Smooth muscle cell (in vitro differentiated cells): ENCODE measurements around the gene BCO1. TPM values are rescaled to one million over a fixed set of nuclear protein-coding genes. Genes with fewer than 3 reads are reported as not detected.

Experiments used
- DNase-seq: peaks from one replicate; lab custom pipeline; 2025; ENCODE audit not compliant: unreplicated experiment; lab: John Stamatoyannopoulos, UW
- H2AFZ ChIP-seq: fragments of 200-600 bp; sonication (generic); 2 replicates; pipeline ENCODE4 v1.6.0; 2016; ENCODE audit warnings: antibody characterized with exemption, low read depth, mild to moderate bottlenecking
- H3F3A ChIP-seq: fragments of 200-600 bp; sonication (generic); 2 replicates; pipeline ENCODE4 v1.6.0; 2017; ENCODE audit warnings: antibody characterized with exemption, low read depth
- H3K27ac ChIP-seq: fragments of 200-600 bp; sonication (generic); 2 replicates; pipeline ENCODE4 v1.5.1; 2016; ENCODE audit warnings: low read depth, mild to moderate bottlenecking
- H3K27me3 ChIP-seq: fragments of 200-600 bp; sonication (generic); 2 replicates; pipeline ENCODE4 v1.6.1; 2016; ENCODE audit warnings: low read depth, mild to moderate bottlenecking
- H3K36me3 ChIP-seq: fragments of 200-600 bp; sonication (generic); 2 replicates; pipeline ENCODE4 v1.5.1; 2016; ENCODE audit warnings: low read depth
- H3K4me1 ChIP-seq: fragments of 200-600 bp; sonication (generic); 2 replicates; pipeline ENCODE4 v1.5.1; 2016; ENCODE audit warnings: low read depth
- H3K4me2 ChIP-seq: fragments of 200-600 bp; sonication (generic); 2 replicates; pipeline ENCODE4 v1.6.0; 2016; ENCODE audit warnings: mild to moderate bottlenecking
- H3K4me3 ChIP-seq: fragments of 200-600 bp; sonication (generic); 2 replicates; pipeline ENCODE4 v1.5.1; 2016; ENCODE audit warnings: mild to moderate bottlenecking
- H3K79me2 ChIP-seq: fragments of 200-600 bp; sonication (generic); 2 replicates; pipeline ENCODE4 v1.6.0; 2016; ENCODE audit warnings: low read depth, mild to moderate bottlenecking
- H3K9ac ChIP-seq: fragments of 200-600 bp; sonication (generic); 2 replicates; pipeline ENCODE4 v1.6.0; 2016; ENCODE audit warnings: low read depth
- H3K9me3 ChIP-seq: fragments of 200-600 bp; sonication (generic); replicated peaks from 2 replicates; pipeline ENCODE4 v1.5.1; 2016; ENCODE audit warnings: low read depth
- H4K20me1 ChIP-seq: fragments of 200-600 bp; sonication (generic); 2 replicates; pipeline ENCODE4 v1.6.0; 2016; ENCODE audit warnings: low read depth
- CTCF ChIP-seq: fragments of 200-600 bp; sonication (generic); IDR thresholded peaks from 2 replicates; pipeline ENCODE4 v1.5.1; 2017; ENCODE audit warnings: borderline replicate concordance, mild to moderate bottlenecking, antibody characterized with exemption; ENCODE audit not compliant: insufficient read depth, poor library complexity, severe bottlenecking
- WGBS: methylation state at CpG from one replicate; pipeline ENCODE4 v1.1.7; 2016; ENCODE audit warnings: low lambda C conversion rate; 5-methylcytosine and 5-hydroxymethylcytosine counted together
- polyA plus RNA-seq: library from polyadenylated mRNA; unstranded; fragments of >200 nt; fragmentation: Nextera tagmentation; extraction: Ambion mirVana; gene quantifications from 2 replicates; pipeline ENCODE4 v1.2.1, GENCODE V29; 2016
- total RNA-seq: library from RNA; depleted of rRNA; stranded (reverse); fragments of >200 nt; gene quantifications from 2 replicates; pipeline ENCODE4 v1.2.3, GENCODE V29; 2014

Gene BCO1
- total and polyA plus RNA-seq, 2 experiments from 2014 or later, result not detected

- no peak for TF ChIP-seq CTCF
- 92% methylated on average over 8 of the region's 8 CpGs for WGBS
- no peak overlapping the region for H3K4me3 ChIP-seq
- peaks cover 15% of the 10 kb centered on the region for H3K4me1 ChIP-seq
- H3F3A ChIP-seq, result no peaks in the 10 kb centered on the region
- no peak overlapping the region for H2AFZ ChIP-seq
- no peak overlapping the region for H3K9ac ChIP-seq
- no peaks in the 10 kb centered on the region for H3K36me3 ChIP-seq
- no peaks in the 10 kb centered on the region for H3K27me3 ChIP-seq
- H3K4me2 ChIP-seq, result no peak overlapping the region
- H3K9me3 ChIP-seq, result no peaks in the 10 kb centered on the region
- no peaks in the 10 kb centered on the region for H4K20me1 ChIP-seq
- H3K79me2 ChIP-seq, result no peaks in the 10 kb centered on the region
- H3K27ac ChIP-seq, result no peak overlapping the region
- no peak for DNase-seq
These were observed 4.6 kb downstream of the BCO1 start for GRCh38 chr16:81242977-81243618.

- H3K9ac ChIP-seq, result no peak overlapping the region
- H3K4me3 ChIP-seq, result no peak overlapping the region
- H3K4me1 ChIP-seq, result peaks cover 15% of the 10 kb centered on the region
- no peaks in the 10 kb centered on the region for H4K20me1 ChIP-seq
- H3K36me3 ChIP-seq, result no peaks in the 10 kb centered on the region
- DNase-seq, result no peak
- no peaks in the 10 kb centered on the region for H3K27me3 ChIP-seq
- no peak overlapping the region for H3K27ac ChIP-seq
- H3K9me3 ChIP-seq, result no peaks in the 10 kb centered on the region
- no peaks in the 10 kb centered on the region for H3K79me2 ChIP-seq
- no peak overlapping the region for H3K4me2 ChIP-seq
- H2AFZ ChIP-seq, result no peak overlapping the region
- WGBS, result 70% methylated on average over 9 of the region's 9 CpGs
- no peaks in the 10 kb centered on the region for H3F3A ChIP-seq
- no peak for TF ChIP-seq CTCF
These were observed 5.5 kb downstream of the BCO1 start for GRCh38 chr16:81243942-81244341.

- no peaks in the 10 kb centered on the region for H3F3A ChIP-seq
- peak overlapping the region; percentile 24 for H3K4me2 ChIP-seq
- no peaks in the 10 kb centered on the region for H4K20me1 ChIP-seq
- WGBS, result 0% methylated on average over 2 of the region's 2 CpGs
- no peaks in the 10 kb centered on the region for H3K4me1 ChIP-seq
- no peak overlapping the region for H3K4me3 ChIP-seq
- no peak overlapping the region for H3K9ac ChIP-seq
- H3K27ac ChIP-seq, result peak overlapping the region; percentile 41
- no peak for TF ChIP-seq CTCF
- no peaks in the 10 kb centered on the region for H3K9me3 ChIP-seq
- H3K79me2 ChIP-seq, result no peaks in the 10 kb centered on the region
- H3K27me3 ChIP-seq, result no peaks in the 10 kb centered on the region
- no peaks in the 10 kb centered on the region for H3K36me3 ChIP-seq
- H2AFZ ChIP-seq, result no peak overlapping the region
- no peak for DNase-seq
These were observed 13.4 kb downstream of the BCO1 start for GRCh38 chr16:81251871-81252270.

GRCh38 chr16:81253141-81253540 is 14.7 kb downstream of the BCO1 start:
- H3F3A ChIP-seq, result no peaks in the 10 kb centered on the region
- no peaks in the 10 kb centered on the region for H3K4me1 ChIP-seq
- DNase-seq, result no peak
- H3K4me3 ChIP-seq, result no peak overlapping the region
- H3K9me3 ChIP-seq, result no peaks in the 10 kb centered on the region
- H4K20me1 ChIP-seq, result no peaks in the 10 kb centered on the region
- H3K9ac ChIP-seq, result no peak overlapping the region
- H3K36me3 ChIP-seq, result no peaks in the 10 kb centered on the region
- H3K79me2 ChIP-seq, result no peaks in the 10 kb centered on the region
- H2AFZ ChIP-seq, result no peak overlapping the region
- WGBS, result 95% methylated on average over 5 of the region's 5 CpGs
- H3K27me3 ChIP-seq, result no peaks in the 10 kb centered on the region
- no peak overlapping the region for H3K4me2 ChIP-seq
- TF ChIP-seq CTCF, result no peak
- H3K27ac ChIP-seq, result no peak overlapping the region
